ENCODE measurements around the gene RAB36. TPM values are rescaled to one million over a fixed set of nuclear protein-coding genes. Genes with fewer than 3 reads are reported as not detected.

Gene RAB36
- total and polyA plus RNA-seq, 9 of the 15 experiments (the other 6 are each of a cell fraction or from before 2014, with no cell fraction given), result 0.04 to 0.50 (median 0.08) TPM; not detected in 3

DNA sequence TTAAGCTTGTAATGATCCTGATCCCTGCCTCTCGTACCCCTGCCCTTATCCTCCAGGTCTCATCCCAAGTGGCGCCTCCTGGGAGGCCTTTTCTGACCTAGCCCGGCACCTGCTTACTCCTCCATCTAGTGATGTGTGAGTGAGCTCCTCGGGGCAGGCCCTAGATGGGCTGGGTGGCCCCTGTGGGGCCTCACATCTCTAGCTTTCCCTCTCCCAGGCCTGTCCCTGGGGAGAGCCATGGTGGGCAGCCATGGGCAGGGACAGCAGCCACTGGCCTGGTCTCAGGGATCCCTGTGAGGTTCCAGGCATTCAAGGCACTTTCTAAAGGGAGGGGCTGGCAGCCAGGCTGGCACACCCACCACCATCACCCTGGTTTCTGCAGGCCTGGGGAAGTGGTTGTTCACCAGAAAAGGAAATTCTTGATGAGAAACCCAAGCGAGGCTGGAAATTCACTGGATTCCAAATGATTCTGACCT, 47.0 kb upstream of the RAB36 start (continued):
- TF ChIP-seq ETV6 (IDR thresholded peaks at IDR 0.05; ENCODE audit: borderline replicate concordance in 1 of 2, low read depth in 2 of 2, low read length in 1 of 2) (0 out of 4 replicates have a peak, but pooled peaks of 1 of the 2 experiments have one; percentile 13), ETV6 (CRISPR knock-in tag; IDR thresholded peaks at IDR 0.05; ENCODE audit: borderline replicate concordance) (no peak), FOSL1 (tag; conservative IDR thresholded peaks at IDR 0.05) (no peak)
- TF ChIP-seq, protein P1, sequence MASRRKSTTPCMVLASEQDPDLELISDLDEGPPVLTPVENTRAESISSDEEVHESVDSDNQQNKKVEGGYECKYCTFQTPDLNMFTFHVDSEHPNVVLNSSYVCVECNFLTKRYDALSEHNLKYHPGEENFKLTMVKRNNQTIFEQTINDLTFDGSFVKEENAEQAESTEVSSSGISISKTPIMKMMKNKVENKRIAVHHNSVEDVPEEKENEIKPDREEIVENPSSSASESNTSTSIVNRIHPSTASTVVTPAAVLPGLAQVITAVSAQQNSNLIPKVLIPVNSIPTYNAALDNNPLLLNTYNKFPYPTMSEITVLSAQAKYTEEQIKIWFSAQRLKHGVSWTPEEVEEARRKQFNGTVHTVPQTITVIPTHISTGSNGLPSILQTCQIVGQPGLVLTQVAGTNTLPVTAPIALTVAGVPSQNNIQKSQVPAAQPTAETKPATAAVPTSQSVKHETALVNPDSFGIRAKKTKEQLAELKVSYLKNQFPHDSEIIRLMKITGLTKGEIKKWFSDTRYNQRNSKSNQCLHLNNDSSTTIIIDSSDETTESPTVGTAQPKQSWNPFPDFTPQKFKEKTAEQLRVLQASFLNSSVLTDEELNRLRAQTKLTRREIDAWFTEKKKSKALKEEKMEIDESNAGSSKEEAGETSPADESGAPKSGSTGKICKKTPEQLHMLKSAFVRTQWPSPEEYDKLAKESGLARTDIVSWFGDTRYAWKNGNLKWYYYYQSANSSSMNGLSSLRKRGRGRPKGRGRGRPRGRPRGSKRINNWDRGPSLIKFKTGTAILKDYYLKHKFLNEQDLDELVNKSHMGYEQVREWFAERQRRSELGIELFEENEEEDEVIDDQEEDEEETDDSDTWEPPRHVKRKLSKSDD (conservative IDR thresholded peaks at IDR 0.05; ENCODE audit: low read length), result no peak

DNA sequence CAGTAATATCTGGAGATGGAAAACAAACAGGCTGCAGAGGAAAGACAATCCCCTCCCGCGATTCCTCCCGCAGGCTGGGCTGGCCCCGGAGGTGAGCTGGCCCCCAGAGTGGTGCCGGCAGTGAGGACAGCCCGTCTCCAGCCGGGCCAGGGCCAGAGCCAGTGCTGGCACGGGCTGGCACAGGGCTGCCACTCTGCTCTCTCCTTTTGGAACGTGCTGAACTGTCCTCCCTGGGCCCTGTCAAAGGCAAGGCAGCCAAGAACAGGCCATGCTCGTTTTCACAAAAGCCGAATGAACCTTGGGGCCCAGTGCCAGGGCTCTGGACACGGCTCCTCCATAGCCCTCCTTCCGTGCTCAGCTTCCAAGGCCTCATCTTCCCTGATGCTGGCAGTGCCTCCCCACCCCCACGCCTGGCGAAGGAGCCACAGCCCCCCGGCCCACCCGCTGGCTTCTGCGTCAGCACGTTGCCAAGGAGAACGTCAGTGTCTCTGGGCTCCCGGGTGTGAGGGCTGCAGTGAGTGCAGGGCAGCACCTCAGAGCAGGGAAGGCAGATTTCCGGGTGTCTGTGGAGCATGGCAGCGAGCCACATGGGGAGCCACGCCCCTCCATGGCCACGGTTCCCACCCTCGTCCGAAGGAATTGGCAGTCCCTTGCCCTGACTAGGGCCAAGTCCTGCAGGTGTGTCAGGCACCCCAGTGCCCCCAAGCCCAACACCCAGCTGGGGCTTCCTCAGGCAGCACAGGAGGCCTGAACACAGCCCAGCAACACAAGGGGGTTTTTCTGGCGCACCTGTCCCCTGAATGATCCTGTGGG, 46.4 kb upstream of the RAB36 start:
- H3K27ac ChIP-seq (ENCODE audit: extremely low read depth, low read depth, low read length), result no peak overlapping the region
- peaks cover 100% of the 10 kb centered on the region for H4K20me1 ChIP-seq (replicated peaks; ENCODE audit: control insufficient read depth, insufficient read depth, low read length)
- no peaks in the 10 kb centered on the region for H3K9me3 ChIP-seq (replicated peaks; ENCODE audit: control insufficient read depth, insufficient read depth, low read depth, low read length)
- in situ Hi-C loops (cut with MboI), result no loop called here
- H3K9me1 ChIP-seq (ENCODE audit: control insufficient read depth, insufficient read depth, low read length), result peaks cover 17% of the 10 kb centered on the region
- POLR2A ChIA-PET, result interaction anchor here (0.5 to 19.9 kb wide), 8 partner anchors 13 to 36 kb away, joined by 3 to 414 read pairs (median 6); partner anchors contain the start of gene GNAZ
- H3K27me3 ChIP-seq (ENCODE audit: control insufficient read depth in 2 of 2, insufficient read depth in 2 of 2, low read length in 2 of 2), result peaks cover 95 to 100% of the 10 kb centered on the region in 2 experiments
- no peak for FAIRE-seq
- H3K36me3 ChIP-seq (ENCODE audit: control insufficient read depth, insufficient read depth, low read length), result no peaks in the 10 kb centered on the region
- no peak overlapping the region for H3K4me3 ChIP-seq
- peak overlapping the region in 1 of 2 experiments; percentile 30; a peak in 2 of 4 replicates for H3K9ac ChIP-seq (ENCODE audit: insufficient read depth in 1 of 2, low read depth in 2 of 2, low read length in 2 of 2)
- no peak for ATAC-seq
- peak in 2 of 4 experiments; percentile 63 for DNase-seq (ENCODE audit: extremely low read depth in 1 of 4, low spot score in 3 of 4)
- no peak overlapping the region for H3K4me2 ChIP-seq (ENCODE audit: insufficient read depth, low read length)
- no peaks in the 10 kb centered on the region for H3K79me2 ChIP-seq (ENCODE audit: control insufficient read depth, insufficient read depth, low read length)
- BruUV-seq (replicated peaks), result no TSS peak
- no peak overlapping the region for H2AFZ ChIP-seq (ENCODE audit: low read depth, low read length)
- CTCF ChIA-PET (ENCODE audit: low intra/inter-chr PET ratio), result no interaction called here
- WGBS (ENCODE audit: insufficient coverage, low coverage, missing lambda C conversion rate), result under 1% methylated on average over 28 of the region's 28 CpGs
- intact Hi-C loops (cut with micrococcal nuclease), result no loop called here
- peaks cover 0 to 45% of the 10 kb centered on the region in 2 experiments; a peak in 3 of 5 replicates for H3K4me1 ChIP-seq (replicated peaks in 1 of 2; ENCODE audit: control insufficient read depth in 2 of 2, insufficient read depth in 2 of 2, low read length in 2 of 2)
- TF ChIP-seq ZBED1 (IDR thresholded peaks at IDR 0.05), result peak; percentile 9; the same call in 1 of the 2 replicates
- TF ChIP-seq, protein P2, sequence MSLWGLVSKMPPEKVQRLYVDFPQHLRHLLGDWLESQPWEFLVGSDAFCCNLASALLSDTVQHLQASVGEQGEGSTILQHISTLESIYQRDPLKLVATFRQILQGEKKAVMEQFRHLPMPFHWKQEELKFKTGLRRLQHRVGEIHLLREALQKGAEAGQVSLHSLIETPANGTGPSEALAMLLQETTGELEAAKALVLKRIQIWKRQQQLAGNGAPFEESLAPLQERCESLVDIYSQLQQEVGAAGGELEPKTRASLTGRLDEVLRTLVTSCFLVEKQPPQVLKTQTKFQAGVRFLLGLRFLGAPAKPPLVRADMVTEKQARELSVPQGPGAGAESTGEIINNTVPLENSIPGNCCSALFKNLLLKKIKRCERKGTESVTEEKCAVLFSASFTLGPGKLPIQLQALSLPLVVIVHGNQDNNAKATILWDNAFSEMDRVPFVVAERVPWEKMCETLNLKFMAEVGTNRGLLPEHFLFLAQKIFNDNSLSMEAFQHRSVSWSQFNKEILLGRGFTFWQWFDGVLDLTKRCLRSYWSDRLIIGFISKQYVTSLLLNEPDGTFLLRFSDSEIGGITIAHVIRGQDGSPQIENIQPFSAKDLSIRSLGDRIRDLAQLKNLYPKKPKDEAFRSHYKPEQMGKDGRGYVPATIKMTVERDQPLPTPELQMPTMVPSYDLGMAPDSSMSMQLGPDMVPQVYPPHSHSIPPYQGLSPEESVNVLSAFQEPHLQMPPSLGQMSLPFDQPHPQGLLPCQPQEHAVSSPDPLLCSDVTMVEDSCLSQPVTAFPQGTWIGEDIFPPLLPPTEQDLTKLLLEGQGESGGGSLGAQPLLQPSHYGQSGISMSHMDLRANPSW (CRISPR knock-in tag; IDR thresholded peaks at IDR 0.05), result no peak
- TF ChIP-seq RUNX1 (IDR thresholded peaks at IDR 0.05; ENCODE audit: low read depth), result 0 out of 2 replicates have a peak, but pooled peaks have one; percentile 50
- TF ChIP-seq, protein P3, sequence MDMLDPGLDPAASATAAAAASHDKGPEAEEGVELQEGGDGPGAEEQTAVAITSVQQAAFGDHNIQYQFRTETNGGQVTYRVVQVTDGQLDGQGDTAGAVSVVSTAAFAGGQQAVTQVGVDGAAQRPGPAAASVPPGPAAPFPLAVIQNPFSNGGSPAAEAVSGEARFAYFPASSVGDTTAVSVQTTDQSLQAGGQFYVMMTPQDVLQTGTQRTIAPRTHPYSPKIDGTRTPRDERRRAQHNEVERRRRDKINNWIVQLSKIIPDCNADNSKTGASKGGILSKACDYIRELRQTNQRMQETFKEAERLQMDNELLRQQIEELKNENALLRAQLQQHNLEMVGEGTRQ (CRISPR knock-in tag; IDR thresholded peaks at IDR 0.05), result peak; percentile 21; the same call in 1 of the 2 replicates
- TF ChIP-seq ZBTB7A (IDR thresholded peaks at IDR 0.05; ENCODE audit: borderline replicate concordance, control insufficient read depth, low read depth, low read length), result peak; percentile 41; the same call in 1 of the 2 replicates
- TF ChIP-seq SREBF1 (IDR thresholded peaks at IDR 0.05; ENCODE audit: borderline replicate concordance, low read depth, low read length), result 0 out of 2 replicates have a peak, but pooled peaks have one; percentile 31
- TF ChIP-seq DPF2 (IDR thresholded peaks at IDR 0.05), result no peak
- peak in 1 of 2 experiments; percentile 20; a peak in 1 of 4 replicates for TF ChIP-seq ETV6 (IDR thresholded peaks at IDR 0.05; ENCODE audit: borderline replicate concordance in 1 of 2, low read depth in 2 of 2, low read length in 1 of 2)
- TF ChIP-seq ETV6 (CRISPR knock-in tag; IDR thresholded peaks at IDR 0.05; ENCODE audit: borderline replicate concordance), result no peak

Measured in K562 (cell line).